HG02973 (cell line): ENCODE measurements around the gene PCDH12.

ENCODE experiments used
- ATAC-seq: cut with Tn5 transposase; IDR thresholded peaks from one replicate; pipeline ENCODE4 v1.9.1; 2021; ENCODE audit warnings: moderate library complexity; ENCODE audit not compliant: unreplicated experiment

PCDH12 gene

DNA sequence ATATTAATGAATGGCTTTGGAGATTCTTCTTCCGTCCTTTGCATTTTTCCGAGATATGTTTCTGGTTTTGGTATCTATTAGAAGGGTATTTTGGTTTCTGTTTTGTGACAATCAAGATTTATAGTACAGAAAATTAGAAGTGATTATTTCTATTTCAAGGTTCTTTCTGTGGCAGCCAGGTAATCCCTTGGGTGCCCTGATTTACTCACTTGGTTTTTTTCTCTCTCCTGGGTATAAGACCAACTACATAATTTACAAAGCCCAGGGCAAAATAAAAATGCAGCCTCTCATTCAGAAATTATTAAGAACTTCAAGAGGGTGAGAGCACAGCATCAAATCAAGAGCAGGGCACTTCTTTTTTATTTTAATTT, 8.9 kb upstream of the PCDH12 start:
- ATAC-seq, result no peak

DNA sequence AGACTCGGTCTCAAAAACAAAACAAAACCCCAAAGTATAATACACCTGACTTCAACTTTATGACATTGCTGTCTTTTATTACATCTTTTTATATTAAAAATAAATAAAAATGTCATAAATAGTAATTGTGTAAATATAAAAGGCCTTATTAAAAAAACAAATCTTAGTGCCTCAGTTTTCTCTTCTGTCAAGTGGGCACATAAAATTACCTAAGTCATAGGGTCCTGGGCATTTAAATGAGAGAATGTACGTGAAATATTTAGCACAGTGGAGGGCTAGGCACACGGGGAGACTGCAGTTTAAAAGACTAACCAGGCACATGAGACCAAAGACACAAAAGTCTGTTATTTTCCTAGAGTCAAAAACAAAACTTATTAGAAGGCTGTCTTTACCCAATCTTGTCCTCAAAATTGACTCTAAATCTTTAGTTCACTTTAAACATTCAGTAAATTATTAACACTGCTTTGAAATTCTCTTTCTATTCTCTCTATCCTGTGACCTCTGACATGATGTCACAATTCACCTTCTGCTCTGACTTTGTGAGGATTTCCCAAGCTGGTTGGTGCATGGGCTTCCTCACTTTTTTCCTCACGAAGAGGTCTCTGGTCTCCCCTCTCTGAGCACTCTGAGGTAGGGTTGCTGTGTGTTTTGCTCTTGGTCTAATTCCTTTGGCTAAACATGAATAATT, 8.4 kb upstream of the PCDH12 start:
- ATAC-seq, result no peak

DNA sequence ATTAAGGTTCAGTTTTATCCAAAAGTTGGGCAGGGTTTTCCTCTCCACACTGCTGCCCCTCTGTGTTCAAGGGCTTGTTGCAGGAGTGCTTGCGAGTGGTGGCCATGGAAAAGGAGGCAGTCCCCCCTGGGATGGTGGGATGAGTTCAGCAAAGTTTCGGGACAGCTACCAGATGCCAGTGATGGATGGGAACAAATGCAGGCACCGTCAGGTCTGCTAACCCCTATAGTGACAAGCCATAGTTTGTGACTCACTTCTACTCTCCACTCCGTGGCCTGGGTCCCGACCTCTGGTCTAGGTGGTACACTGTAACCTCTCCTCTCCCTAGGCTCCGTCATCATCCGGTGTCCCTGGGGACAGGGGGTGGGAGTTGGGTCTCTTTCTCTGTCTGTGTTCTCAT, 7.1 kb upstream of the PCDH12 start:
- ATAC-seq, result no peak

DNA sequence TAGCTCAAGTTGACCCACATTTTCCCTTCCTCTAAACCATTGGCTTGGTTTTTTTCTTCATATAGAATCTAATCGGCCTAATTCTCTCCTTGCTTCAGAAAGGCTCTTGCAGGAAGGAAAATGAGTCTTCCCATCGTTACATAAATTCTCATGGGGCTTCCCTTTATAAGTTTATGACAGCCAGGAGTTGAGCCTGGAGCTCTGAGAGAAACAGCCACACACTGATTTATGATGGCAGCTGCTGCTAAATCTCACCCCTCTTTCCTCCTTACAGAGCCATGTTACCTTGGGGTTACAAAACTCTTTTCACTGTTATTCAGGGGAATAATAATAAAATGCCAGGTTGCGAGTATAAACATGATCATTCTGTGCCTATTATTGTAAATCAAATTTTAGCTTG, 5.7 kb upstream of the PCDH12 start:
- no peak for ATAC-seq

DNA sequence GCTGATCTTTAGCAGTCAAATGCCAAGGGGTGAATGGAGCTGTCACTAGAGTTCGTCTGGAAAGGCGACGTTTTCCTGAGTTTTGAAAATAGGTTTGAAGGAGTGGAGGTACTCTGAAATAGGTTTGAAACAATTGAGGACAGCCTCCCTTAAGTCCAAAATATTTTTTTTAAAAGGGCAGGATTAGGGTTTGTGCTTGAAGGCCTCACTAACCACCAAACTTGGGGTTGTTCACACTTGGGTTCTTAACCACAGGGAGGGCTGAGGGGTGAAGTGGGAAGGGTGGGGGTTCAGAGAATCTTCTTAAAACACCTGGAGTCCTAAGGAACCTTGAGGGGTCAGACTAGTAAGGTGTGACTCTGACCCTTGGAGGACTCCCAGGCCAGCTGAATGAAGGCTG, 3.5 kb upstream of the PCDH12 start:
- ATAC-seq, result no peak

DNA sequence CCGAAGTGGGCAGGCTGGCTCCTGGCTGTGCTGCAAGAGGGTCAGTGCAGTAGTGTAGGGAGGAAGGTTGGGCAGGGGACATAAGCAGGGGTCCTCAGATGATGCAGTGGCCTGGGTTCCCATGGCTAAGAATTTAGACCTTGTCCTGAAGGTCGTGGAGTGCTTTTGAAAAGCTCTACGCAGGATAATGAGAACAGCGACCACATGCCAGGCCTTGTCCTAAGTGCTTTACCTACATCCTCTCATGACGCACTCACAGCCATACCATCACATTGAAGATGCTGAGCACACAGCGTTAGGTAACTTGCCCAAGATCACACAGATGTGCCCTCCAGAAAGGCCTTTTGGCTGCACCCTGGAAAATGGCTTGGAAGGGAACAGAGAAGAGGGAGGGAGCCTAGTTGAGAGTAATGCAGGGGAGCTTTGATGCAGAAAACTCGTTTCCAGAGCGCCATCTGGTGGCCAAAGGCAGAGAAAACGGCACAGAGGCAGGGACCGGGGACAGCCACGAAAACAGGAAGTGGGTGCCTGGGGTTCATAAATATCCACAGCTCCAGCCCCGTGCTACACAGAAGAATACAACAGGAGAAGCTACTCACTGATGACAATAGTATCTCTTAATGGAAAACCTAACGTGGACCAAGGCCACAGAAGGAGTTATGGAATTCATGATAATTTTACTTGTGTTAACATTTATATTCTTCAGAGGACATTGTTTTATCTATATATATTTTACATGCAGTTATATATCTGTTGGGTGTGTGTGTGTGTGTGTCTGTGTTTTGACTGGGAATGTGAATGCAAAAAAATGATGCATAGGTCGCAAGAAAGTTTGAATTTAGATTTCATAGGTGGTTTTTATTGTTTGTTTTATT, 2.7 kb upstream of the PCDH12 start:
- ATAC-seq, result peak; percentile 90

DNA sequence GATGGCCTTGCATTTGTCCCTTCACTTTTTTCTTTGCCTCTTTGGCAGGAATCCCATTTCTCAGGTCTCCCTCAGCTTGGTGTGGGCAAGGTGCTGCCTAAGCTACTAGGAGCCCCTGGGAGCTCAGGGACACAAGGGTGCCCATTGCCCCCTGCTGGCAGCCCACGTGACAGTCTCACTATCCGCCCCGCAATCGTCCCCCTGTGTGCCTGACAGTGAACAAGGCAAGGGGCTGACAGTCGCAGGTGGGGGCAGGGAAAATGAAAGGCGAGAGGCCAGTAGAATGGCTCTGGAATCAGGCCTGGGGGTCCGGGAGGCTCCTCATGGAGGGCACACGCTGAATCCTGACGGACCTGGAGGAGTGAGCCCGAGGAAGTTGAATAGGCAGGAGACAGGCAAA, 2.0 kb upstream of the PCDH12 start:
- ATAC-seq, result no peak

DNA sequence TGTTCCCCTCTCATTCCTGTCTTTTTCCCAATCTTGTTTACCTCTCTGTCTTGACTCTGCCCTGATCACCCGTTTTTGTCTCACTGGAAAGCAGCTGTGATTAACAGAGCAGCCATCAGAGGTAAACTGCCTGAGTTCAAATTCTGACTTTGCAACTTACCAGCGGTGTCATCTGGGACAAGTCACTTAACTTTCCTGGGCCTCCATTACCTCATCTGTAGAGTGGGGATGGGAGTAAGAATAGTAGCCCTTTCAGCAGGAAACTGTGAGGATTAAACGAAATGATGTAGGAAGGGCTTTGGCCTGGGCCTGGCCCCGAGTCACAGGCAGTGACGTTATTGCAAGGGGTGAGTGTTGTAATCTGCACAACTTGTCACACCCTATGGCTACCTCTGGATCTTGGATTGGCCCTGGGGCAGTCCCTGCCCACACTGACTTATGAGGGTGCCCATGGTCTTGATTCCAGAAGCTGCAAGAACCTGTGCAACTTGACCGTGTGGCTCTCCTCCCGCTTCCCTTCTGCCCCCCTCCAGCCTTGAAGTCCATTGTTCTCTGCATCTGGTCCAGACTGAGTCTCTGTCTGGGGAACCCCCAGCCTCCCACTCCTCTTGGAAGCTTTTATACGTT, 657 bp upstream of the PCDH12 start:
- no peak for ATAC-seq

DNA sequence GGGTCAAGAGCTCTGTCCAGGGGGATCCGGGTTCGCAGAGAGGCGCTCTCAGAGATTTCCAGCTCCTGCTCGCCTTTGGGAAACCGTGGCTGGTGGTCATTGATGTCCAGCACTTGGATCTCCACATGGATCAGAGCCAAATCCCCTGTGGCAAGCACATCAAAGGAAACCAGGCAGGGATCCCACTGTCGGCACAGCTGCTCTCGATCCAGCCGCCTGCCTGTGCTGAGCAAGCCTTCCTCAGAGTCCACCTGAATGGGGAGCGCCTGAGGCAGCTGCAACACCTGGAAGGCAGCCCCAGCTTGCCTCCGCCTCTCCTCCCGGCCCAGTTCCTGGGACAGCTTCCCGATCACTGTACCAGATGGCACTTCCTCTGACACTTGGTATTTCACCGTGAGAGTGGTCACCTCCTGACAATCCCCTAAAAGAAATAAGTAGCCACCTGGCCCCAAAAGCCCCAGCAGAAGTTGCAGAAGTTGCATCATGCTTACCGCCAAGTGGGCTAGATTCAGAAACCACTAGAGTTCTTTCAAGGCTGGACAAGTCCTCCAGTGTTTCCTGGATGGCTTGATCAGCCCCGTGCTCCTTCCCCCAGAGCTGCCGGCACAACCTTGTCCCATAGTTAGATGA, 520 bp downstream of the PCDH12 start:
- no peak for ATAC-seq

DNA sequence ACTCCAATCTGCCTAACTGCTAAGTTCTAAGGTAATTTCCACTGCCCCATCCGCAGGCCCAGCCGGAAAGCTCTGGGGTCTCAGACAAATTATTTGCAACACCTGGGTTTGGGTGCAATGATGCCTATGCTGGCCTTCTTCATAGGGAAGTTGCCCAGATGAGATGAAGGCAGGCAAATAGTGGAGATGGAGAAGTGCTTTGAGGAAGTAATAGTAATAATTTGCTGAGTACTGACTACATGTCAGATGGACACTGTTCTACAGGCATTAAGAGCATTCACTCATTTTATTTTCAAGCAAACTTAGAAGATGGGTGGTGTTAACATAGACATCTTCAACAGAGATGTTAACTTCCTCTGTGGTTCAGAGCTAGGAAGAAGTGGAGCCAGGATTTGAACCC, 3.8 kb downstream of the PCDH12 start:
- no peak for ATAC-seq

DNA sequence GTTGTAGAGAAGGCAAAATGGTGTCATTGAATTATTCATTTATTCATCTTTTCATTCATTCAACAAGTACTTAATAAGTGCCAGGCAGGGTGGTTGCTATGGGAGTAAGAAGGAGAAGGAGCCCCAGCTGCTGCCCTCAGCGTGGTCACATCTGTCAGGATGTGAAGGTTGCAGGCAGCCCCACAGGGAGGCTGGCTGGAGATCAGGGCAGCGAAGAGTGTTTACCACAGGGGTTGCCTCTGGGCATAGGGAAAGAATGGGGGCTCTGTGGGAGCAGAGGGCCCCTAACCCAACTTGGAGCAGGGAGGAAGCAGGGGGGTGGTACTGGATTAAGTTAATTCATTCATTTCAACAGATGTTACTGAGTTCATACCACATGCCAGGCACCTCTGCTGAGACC, 6.0 kb downstream of the PCDH12 start:
- no peak for ATAC-seq

DNA sequence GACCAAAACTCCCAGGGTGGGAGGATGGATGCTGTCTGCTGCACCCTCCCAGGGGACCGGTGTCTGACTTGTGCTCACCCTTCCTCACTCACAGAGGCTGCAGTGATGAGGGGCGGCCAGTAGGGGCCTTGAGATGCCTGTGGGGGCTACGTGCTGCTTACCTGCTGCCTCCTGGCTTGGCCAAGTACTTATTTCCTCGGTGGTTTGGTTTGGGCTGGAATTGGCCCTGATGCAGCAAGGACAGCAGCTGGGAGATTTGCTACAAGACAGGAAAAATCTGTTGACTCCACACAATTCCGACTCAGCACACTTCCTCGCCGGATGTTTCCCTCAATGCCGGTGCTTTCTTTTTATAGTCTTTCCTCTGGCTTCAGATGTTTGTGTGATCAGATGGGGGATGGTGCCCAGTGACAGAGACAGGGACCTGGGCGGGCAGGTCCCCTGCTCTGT, 6.6 kb downstream of the PCDH12 start:
- no peak for ATAC-seq

DNA sequence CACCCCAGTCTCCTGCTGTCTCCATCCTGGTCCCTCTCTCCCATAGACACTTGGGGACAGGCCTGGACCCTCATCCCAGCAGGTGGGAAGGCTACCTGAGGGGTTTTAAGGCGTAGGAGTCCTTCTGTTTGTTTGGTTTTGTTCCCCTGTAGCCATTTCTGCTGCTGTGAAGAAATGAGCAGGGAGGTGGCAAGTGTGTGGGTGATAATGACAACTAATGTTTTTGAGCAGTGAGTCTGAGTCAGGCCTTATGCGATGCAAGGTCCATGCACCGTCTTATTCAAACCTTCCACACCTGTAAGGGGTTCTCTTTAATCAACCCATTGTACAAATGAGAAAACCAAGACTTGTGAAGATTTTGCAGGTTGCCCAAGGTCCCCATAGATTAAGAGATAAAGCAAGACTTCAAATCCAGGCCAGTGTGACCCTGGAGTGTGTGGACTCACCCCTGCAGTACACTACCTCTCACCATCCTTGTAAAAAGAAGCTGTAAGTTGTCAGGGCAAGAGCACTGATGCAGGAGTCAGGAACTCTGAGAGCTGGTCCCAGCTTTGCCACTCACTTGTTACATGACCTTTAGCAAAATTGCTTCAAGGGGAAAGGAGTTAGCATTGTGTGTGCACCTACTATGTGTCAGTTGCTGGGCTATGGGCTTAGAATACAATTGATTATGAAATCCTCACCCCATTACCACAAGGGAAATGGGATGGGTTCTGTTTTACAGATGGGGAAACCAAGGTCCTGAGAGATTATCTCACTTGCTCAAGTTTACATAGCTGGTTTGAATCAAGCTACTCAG, 7.6 kb downstream of the PCDH12 start:
- ATAC-seq, result no peak

DNA sequence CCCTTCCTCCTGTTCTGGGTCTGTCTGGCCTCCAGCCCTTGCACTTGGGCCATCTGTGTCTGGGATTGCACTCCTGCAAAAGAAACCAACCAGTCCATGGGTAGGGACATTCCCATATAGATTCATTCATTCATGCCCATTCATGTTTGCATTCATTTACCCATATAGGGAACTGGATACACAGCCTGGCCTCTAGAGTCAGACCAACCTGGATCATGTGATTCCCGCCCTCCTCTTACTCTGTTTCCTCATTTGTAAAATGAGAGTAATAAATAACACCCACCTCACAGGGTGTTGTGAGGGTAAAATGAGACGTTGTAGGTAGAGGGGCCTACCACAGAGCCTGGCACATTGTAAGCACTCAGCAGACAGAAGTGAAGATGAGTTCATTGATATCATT, 8.5 kb downstream of the PCDH12 start:
- ATAC-seq, result no peak

DNA sequence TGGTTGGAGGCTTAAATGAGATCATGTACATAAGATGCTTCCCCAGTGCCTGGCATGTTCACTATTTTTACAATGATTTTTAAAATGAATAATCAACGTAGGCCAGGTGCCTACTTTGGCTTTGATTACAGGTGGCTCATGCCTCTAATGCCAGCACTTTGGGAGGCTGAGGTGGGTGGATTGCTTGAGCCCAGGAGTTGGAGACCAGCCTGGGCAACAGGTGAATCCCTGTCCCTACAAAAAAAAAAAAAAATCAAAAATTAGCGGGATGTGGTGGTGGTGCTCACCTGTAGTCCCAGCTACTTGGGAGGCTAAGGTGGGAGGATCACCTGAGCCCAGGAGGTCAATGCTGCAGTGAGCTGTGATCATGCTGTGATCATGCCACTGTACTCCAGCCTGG, 9.2 kb downstream of the PCDH12 start:
- ATAC-seq, result no peak

DNA sequence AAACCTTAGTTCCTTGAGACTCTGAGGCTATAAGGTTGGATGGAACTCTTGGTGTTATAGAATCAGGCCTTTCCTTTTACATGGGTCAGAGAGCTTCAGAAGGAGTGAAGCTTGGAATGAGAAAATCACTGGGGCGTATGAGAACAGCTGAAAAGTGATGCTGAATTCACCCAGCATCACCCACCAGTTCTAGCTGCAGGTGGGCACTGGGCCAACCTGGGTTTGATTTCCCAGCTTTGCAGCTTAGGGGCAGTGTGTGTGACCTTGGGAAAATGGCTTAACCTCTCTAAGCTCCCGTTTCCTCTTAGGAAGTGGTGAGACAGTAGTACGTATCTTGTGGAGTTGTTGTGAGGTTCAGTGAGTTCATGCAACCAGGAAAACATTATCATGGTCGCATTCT, 10.7 kb downstream of the PCDH12 start:
- no peak for ATAC-seq

DNA sequence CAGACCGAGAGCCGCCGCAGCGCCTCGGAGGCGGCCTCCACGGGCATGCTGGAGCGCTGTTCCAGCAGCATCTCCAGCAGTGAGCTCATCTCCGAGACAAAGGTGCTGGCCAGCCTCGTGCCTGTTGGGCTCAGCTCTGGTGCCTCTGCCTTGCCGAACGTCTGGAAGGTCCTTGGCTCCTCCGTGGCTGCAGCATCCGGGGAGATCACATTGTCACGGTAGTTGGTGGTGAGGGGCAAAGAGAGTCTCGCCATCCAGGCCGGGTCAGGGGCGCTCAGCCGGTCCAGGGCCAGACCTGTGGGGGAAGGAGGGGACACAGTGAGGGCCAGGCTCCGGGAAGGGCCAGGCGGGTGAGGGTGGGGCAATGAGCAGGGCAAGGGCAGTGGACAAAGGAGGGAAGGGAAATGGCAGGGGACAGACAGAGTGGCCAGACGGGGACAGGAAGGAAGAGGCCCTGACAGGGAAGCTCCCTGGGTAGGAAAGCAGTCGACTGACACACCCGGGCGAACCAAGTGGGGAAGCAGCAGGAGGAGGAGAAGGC, 12.4 kb downstream of the PCDH12 start:
- no peak for ATAC-seq

DNA sequence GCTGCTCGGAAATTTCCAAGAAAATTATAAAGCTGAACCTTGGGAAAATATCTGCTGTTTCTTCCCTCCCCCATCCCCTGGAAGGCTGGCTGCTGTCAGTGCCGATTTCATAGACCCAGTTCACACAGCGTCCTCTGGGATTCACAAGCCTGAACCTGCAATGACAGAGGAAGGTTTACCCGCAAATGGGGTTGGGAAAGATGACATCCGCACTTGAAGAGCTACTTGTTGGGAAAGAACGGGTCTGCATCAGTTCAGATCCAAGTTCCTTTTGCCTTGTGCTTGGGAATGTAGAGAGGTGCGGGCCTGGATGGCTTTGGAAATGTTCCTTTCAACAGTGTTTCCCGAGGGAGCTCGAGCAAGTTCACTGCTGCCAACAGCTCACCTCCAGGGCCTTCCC, 13.9 kb downstream of the PCDH12 start:
- no peak for ATAC-seq

DNA sequence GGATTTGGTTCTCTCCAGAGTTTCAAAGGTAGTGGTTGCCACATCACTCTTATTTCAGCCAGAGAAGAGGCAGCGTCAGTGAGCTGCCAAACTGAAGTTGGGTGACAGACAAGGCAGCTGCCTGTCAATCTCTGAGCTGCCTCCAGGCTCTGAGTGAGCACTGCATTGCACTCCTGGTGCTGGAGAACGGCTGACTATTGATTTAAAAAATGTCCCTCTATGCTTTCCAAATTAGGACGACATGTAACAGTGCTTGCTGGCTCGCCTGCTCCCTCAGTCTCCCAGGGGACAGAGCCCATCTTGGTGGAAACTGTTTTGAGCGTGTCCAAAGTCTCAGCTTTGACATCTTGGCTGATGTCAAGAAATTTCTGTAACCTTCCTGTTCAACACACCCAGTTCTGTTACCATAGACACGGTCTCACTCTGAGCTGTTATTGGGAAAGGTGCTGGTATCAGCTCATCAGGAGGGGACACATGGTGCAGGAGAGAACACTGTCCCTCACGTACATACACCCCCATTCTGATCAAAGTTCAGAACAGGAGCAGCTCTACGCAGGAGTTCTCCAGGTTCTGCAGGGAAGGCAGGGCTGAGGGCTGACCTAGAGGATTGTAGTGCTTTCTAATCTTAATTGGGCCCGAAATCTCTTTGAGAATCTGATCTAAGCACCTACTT, 15.7 kb downstream of the PCDH12 start:
- no peak for ATAC-seq

DNA sequence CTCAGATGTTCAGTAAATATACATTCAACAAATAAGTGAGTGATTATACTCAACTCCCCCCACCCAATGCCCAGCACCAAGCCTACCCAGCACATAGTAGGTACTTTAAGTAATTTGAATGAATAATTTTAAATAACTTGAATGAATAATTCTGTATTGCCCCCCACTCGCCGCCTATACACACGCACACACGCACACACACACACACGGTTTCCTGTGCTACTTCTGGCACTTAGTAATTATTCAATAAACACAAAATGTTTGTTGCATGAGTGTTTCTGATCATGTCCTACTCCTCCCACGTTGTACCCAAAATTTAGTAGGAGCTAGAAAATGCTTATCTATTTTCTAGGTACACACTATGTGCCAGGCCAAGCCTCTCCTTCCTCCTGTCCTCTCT, 16.2 kb downstream of the PCDH12 start:
- no peak for ATAC-seq
